ENCODE results near the gene FBXL15.
A peak's percentile ranks its signal among the peaks of the same experiment; 100 is the strongest.

DNA sequence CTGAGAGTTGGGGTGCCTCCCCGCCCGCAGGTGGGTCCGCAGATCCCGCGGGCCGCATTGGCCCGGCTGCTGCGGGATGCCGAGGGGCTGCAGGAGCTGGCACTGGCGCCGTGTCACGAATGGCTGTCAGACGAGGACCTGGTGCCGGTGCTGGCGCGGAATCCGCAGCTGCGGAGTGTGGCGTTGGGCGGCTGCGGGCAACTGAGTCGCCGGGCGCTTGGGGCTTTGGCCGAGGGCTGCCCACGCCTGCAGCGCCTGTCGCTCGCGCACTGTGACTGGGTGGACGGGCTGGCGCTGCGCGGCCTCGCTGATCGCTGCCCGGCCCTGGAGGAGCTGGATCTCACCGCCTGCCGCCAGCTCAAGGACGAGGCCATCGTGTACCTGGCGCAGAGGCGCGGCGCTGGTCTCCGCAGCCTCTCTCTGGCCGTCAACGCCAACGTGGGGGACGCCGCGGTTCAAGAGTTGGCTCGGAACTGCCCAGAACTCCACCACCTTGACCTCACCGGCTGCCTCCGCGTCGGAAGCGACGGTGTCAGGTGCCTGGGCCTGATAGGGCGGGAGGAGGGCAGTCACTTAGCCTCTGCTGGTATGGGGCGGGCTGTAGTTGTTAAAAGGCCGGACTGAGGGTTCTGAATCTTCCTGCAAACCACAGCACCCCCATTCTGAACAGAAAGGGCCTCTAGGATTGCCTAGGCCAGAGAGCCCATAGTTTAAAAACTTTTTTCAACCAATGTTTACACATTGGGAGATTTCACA, 1.3 kb downstream of the FBXL15 start:
- peak; percentile 56 to 67 (median 59) for TF ChIP-seq POLR2AphosphoS5 (IDR thresholded peaks at IDR 0.05)
- TF ChIP-seq, protein P1, sequence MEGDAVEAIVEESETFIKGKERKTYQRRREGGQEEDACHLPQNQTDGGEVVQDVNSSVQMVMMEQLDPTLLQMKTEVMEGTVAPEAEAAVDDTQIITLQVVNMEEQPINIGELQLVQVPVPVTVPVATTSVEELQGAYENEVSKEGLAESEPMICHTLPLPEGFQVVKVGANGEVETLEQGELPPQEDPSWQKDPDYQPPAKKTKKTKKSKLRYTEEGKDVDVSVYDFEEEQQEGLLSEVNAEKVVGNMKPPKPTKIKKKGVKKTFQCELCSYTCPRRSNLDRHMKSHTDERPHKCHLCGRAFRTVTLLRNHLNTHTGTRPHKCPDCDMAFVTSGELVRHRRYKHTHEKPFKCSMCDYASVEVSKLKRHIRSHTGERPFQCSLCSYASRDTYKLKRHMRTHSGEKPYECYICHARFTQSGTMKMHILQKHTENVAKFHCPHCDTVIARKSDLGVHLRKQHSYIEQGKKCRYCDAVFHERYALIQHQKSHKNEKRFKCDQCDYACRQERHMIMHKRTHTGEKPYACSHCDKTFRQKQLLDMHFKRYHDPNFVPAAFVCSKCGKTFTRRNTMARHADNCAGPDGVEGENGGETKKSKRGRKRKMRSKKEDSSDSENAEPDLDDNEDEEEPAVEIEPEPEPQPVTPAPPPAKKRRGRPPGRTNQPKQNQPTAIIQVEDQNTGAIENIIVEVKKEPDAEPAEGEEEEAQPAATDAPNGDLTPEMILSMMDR (IDR thresholded peaks at IDR 0.05 in 8 of 11, conservative IDR thresholded peaks at IDR 0.05 in 3 of 11), result no peak
